ENCODE results near the gene PCDHGB1.
"Not testable (repeated sequence)": the region's sequence is repeated elsewhere in the genome, so short reads cannot be mapped to it uniquely, and the experiment has no call there.

PCDHGB1 gene

DNA sequence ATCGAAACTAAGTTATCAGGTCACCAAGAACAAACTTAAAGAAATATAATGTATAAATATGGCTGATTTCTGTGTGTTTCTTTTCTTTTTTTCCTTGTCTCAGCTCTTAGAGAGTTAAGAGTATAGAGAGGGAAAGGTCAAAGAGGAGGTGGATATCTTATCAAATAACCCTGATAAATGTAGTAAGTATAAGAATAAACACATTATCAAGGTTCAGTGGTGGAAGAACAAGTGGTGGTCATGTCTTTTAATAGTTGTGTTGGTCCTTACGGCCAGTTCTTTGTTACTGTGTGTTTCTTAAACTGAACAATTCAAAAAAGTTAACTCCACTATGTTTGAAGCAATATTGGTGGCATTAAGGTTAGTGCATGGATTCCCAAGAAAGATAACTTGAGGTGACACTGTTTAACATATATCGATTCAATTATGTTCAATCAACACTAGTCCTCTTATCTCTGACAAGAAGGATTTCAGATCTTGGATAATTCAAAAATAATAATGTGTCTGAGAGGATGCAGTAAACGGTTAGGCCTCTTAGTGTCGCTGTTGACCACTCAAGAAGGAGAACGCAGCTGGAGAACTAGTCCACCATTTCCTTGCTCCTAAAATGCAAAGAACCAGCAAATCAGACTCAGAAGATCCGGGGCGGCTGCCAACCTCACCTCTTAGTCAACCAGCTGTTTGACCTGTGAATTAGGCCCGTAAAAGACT lies 6.5 kb upstream of the PCDHGB1 start, which contains the start of gene PCDHGA3:
PCDHGA3 (plus strand) TSS at position 588 of the 711 bp plus-strand sequence. CDS start 205 bp downstream, outside the sequence.
- DNase-seq = no peak
- intact Hi-C loops (cut with DNase I) = no loop called here

DNA sequence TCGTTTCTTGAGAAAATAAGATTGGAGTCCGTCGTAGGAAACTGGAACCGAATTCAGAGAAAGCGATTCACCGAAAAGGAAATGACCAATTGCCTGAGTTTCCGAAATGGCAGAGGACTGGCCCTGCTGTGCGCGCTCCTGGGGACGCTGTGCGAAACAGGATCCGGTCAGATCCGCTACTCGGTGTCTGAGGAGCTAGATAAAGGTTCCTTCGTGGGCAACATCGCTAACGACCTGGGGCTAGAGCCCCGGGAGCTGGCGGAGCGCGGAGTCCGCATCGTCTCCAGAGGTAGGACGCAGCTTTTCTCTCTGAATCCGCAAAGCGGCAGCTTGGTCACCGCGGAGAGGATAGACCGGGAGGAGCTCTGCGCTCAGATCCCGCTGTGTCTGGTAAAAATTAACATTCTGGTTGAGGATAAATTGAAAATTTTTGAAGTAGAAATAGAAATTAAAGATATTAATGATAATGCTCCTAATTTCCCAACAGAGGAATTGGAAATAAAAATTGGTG lies 5.9 kb upstream of the PCDHGB1 start:
- intact Hi-C loops (cut with DNase I) = no loop called here
- no peak for DNase-seq

DNA sequence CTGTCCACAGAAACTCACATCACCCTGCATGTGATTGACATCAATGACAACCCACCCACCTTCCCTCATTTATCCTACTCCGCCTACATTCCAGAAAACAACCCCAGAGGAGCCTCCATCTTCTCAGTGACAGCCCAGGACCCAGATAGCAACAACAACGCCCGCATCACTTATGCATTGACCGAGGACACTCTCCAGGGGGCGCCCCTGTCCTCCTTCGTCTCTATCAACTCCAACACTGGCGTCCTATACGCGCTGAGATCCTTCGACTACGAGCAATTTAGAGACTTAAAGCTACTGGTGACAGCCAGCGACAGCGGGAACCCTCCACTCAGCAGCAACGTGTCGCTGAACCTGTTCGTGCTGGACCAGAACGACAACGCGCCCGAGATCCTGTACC lies 4.6 kb upstream of the PCDHGB1 start:
- intact Hi-C loops (cut with DNase I) = no loop called here
- no peak for DNase-seq

- intact Hi-C loops (cut with DNase I) = not testable (repeated sequence)
Observed at GRCh38 chr5:141346017-141346416, 3.9 kb upstream of the PCDHGB1 start.

GRCh38 chr5:141351591-141351990 lies 1.7 kb downstream of the PCDHGB1 start:
- no peak for DNase-seq
- intact Hi-C loops (cut with DNase I) = no loop called here

More at GRCh38 chr5:141346017-141346416, 3.9 kb upstream of the PCDHGB1 start:
- not testable (repeated sequence) for DNase-seq

GRCh38 chr5:141354900-141355469 lies 5.1 kb downstream of the PCDHGB1 start, which contains the start of gene PCDHGA4:
TSS of gene PCDHGA4 (plus strand) at chr5:141355021. CDS start at chr5:141355108, 87 bp downstream.
- DNase-seq = no peak
- intact Hi-C loops (cut with DNase I) = no loop called here

DNA sequence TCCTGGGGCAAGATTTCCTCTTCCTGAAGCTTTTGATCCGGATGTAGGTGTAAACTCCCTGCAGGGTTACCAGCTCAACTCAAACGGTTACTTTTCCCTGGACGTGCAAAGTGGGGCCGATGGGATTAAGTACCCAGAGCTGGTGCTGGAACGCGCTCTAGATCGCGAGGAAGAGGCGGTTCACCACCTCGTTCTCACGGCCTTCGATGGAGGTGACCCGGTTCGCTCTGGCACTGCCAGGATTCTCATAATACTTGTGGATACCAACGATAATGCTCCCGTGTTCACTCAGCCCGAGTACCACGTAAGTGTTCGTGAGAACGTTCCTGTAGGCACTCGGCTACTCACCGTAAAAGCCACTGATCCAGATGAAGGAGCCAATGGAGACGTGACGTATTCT lies 5.7 kb downstream of the PCDHGB1 start:
- intact Hi-C loops (cut with DNase I) = no loop called here
- no peak for DNase-seq

DNA sequence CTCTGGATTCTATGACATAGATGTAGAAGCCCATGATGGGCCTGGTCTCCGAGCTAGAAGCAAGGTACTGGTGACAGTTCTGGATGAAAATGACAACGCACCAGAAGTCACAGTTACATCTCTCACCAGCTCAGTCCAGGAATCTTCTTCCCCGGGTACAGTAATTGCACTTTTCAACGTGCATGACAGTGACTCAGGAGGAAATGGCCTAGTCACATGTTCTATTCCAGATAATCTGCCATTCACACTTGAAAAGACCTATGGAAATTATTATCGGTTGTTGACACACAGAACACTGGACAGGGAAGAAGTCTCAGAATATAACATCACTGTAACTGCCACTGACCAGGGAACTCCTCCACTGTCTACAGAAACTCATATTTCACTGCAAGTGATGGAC lies 6.2 kb downstream of the PCDHGB1 start:
- intact Hi-C loops (cut with DNase I) = no loop called here
- no peak for DNase-seq

DNA sequence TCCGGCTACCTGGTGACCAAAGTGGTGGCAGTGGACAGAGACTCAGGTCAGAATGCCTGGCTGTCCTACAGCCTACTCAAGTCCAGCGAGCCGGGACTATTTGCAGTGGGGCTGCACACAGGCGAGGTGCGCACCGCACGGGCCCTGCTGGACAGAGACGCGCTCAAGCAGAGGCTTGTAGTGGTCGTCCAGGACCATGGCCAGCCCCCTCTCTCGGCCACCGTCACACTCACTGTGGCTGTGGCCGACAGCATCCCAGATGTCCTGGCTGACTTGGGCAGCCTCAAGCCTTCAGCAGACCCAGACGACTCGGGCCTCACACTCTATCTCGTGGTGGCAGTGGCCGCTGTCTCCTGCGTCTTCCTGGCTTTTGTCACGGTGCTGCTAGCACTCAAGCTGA lies 7.1 kb downstream of the PCDHGB1 start:
- intact Hi-C loops (cut with DNase I) = no loop called here
- no peak for DNase-seq

DNA sequence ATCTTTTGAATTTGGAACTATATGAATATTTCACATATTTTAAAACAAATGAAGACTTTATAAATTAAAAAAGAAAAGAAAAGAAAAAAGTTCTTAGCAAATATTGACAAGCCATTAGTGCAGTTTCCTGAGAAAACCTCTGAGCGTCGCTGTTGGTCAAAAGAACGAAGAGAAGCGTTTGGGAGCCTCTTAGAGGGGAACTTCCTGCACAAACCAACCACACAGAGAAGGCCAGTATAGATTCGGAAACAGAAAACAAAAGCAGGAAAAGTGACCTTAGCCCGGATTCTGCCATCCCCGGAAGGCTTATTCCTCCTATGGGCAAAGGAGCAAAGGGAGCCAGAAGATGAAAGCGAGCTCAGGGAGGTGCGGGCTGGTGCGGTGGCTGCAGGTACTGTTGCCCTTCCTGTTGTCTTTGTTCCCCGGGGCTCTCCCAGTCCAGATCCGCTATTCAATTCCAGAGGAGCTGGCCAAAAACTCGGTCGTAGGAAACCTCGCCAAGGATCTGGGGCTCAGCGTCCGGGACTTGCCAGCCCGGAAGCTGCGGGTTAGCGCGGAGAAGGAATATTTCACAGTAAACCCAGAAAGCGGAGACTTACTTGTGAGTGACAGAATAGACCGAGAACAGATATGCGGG lies 10.0 kb downstream of the PCDHGB1 start, which contains the start of gene PCDHGB2:
PCDHGB2 (plus strand) TSS at position 205 of the 637 bp plus-strand sequence; CDS start at position 347, 142 bp downstream.
- intact Hi-C loops (cut with DNase I) = no loop called here
- peak in 1 of 42 donors; percentile 28 for DNase-seq

DNA sequence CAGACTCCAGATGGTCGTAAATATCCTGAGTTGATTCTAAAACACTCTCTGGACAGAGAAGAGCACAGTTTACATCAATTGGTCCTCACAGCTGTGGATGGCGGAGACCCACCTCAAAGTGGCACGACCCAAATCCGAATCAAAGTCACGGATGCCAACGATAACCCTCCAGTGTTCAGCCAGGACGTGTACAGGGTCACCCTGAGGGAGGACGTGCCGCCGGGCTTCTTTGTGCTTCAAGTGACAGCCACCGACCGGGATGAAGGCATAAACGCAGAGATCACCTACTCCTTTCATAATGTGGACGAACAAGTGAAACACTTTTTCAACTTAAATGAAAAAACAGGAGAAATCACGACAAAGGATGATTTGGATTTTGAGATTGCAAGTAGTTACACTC lies 10.8 kb downstream of the PCDHGB1 start:
- intact Hi-C loops (cut with DNase I) = no loop called here
- no peak for DNase-seq

DNA sequence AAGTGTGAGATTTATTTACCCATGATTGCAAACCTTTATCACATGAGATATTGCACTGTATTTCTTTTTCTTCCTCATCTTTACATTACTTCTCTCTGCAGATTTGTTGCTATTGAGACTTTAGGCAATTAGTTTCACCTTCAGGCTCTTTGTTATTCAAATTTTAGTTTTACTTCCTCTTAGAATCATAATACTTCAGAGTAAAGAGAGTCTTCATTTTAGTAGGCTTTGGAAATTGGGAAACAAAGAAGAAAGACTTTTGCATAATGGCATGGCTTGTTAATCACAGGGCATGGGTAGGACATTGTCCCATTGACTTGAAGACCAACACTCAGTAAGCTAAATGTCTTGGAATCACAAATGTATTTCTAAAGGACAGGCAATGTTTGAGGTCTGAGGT lies 12.8 kb downstream of the PCDHGB1 start:
- no peak for DNase-seq
- intact Hi-C loops (cut with DNase I) = no loop called here

GRCh38 chr5:141363952-141364660 lies 14.2 kb downstream of the PCDHGB1 start, which contains the start of gene PCDHGA5:
TSS of gene PCDHGA5 (plus strand) at chr5:141364162. CDS start at chr5:141364331, 169 bp downstream.
- intact Hi-C loops (cut with DNase I) = no loop called here
- DNase-seq = no peak

DNA sequence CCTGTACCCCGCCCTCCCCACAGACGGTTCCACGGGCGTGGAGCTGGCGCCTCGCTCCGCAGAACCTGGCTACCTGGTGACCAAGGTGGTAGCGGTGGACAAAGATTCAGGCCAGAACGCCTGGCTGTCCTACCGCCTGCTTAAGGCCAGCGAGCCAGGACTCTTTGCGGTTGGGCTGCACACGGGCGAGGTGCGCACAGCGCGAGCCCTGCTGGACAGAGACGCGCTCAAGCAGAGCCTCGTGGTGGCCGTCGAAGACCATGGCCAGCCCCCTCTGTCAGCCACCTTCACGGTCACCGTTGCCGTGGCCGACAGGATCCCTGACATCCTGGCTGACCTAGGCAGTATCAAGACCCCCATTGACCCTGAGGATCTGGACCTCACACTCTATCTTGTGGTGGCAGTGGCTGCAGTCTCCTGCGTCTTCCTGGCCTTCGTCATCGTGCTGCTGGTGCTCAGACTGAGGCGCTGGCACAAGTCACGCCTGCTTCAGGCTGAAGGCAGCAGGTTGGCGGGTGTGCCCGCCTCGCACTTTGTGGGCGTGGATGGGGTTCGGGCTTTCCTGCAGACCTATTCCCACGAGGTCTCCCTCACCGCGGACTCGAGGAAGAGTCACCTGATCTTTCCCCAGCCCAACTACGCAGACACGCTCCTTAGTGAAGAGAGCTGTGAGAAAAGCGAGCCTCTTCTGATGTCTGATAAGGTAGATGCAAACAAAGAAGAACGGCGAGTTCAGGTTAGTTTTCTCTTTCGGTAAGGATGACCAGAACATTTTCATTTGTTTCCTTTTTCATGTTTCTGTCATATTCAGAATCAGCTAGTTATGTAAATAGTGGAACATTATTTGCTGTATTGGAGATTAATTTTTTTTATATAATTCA lies 16.4 kb downstream of the PCDHGB1 start:
- intact Hi-C loops (cut with DNase I) = no loop called here
- DNase-seq = no peak

DNA sequence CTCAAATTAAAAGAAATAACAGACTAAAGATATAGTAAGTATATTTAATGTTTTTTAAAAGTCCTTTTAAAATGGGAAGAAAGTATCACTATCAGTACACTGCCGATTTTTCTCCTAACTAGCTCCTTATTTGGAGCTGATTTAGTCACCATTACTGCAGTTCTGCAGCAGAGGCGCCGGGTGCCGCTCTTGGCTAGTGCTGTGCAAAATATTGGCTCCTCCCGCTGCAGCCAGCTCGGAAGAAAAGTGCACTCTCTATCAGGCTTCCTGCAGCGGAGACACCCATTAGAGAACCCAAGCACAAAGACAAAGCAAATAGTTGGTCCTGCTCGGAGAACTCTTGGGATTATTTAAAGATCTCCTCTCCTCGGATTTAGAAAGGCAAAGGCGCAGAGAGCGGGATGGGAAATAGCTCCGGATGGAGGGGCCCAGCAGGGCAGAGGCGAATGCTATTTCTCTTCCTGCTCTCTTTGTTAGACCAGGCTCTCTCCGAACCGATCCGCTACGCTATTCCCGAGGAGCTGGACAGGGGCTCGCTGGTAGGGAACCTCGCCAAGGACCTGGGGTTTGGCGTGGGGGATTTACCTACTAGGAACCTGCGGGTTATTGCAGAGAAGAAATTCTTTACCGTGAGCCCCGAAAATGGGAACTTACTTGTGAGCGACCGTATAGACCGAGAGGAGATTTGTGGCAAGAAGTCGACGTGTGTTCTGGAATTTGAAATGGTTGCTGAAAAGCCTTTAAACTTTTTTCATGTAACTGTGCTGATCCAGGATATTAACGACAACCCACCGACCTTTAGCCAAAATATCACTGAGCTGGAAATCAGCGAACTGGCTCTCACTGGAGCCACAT lies 20.3 kb downstream of the PCDHGB1 start, which contains the start of gene PCDHGB3:
PCDHGB3 (plus strand) TSS at position 249 of the 855 bp plus-strand sequence; CDS start at position 402, 153 bp downstream.
- peak in 9 of 42 donors; percentile 9 to 63 (median 25) for DNase-seq
- intact Hi-C loops (cut with DNase I) = no loop called here

DNA sequence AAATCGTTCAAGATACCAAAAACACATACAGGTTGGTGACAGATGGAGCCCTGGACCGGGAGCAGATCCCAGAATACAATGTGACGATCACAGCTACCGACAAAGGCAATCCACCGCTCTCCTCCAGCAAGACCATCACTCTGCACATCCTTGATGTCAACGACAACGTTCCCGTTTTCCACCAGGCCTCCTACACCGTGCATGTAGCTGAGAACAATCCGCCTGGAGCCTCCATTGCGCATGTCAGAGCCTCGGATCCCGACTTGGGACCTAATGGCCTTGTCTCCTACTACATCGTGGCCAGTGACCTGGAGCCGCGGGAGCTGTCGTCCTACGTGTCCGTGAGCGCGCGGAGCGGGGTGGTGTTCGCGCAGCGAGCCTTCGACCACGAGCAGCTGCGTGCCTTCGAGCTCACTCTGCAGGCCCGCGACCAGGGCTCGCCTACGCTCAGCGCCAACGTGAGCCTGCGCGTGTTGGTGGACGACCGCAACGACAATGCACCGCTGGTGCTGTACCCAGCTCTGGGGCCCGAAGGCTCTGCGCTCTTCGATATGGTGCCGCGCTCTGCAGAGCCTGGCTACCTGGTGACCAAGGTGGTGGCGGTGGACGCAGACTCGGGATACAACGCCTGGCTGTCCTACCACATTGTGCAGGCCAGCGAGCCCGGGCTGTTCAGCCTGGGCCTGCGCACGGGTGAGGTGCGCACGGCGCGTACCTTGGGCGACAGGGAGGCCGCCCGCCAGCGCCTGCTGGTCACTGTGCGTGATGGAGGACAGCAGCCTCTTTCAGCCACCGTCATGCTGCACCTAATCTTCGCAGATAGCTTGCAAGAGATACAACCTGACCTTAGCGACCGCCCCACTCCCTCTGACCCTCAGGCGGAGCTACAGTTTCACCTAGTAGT lies 21.9 kb downstream of the PCDHGB1 start:
- no peak for DNase-seq
- intact Hi-C loops (cut with DNase I) = no loop called here
